ENCODE data around the gene UNC5C.

UNC5C gene

GRCh38 chr4:95197353-95197752, 351.4 kb downstream of the UNC5C start:
- Histone ChIP-seq H3K4me3 (ENCODE audit: low read depth, low read length) (no peak overlapping the region), H3K27me3 (ENCODE audit: control insufficient read depth, insufficient read depth, low read length) (no peaks in the 10 kb centered on the region), H3K4me1 (ENCODE audit: control insufficient read depth, insufficient read depth, low read length) (no peaks in the 10 kb centered on the region), H3K9me3 (ENCODE audit: control insufficient read depth, insufficient read depth, low read length) (no peaks in the 10 kb centered on the region), H3K9ac (ENCODE audit: low read depth, low read length) (no peak overlapping the region), H3K36me3 (ENCODE audit: control insufficient read depth, insufficient read depth, low read length) (no peaks in the 10 kb centered on the region), H3K27ac (ENCODE audit: low read depth, low read length) (no peak overlapping the region)

- H3K4me1 ChIP-seq (ENCODE audit: control insufficient read depth, insufficient read depth, low read length): no peaks in the 10 kb centered on the region
- no peaks in the 10 kb centered on the region for H3K27me3 ChIP-seq (ENCODE audit: control insufficient read depth, insufficient read depth, low read length)
- no peak overlapping the region for H3K4me3 ChIP-seq (ENCODE audit: low read depth, low read length)
- H3K27ac ChIP-seq (ENCODE audit: low read depth, low read length): no peak overlapping the region
- no peaks in the 10 kb centered on the region for H3K9me3 ChIP-seq (ENCODE audit: control insufficient read depth, insufficient read depth, low read length)
- H3K36me3 ChIP-seq (ENCODE audit: control insufficient read depth, insufficient read depth, low read length): no peaks in the 10 kb centered on the region
- no peak overlapping the region for H3K9ac ChIP-seq (ENCODE audit: low read depth, low read length)
Measured at GRCh38 chr4:95193391-95194224, 355.2 kb downstream of the UNC5C start.

- H3K4me1 ChIP-seq (ENCODE audit: control insufficient read depth, insufficient read depth, low read length): no peaks in the 10 kb centered on the region
- no peaks in the 10 kb centered on the region for H3K9me3 ChIP-seq (ENCODE audit: control insufficient read depth, insufficient read depth, low read length)
- no peak overlapping the region for H3K9ac ChIP-seq (ENCODE audit: low read depth, low read length)
- no peak overlapping the region for H3K27ac ChIP-seq (ENCODE audit: low read depth, low read length)
- H3K27me3 ChIP-seq (ENCODE audit: control insufficient read depth, insufficient read depth, low read length): no peaks in the 10 kb centered on the region
- H3K36me3 ChIP-seq (ENCODE audit: control insufficient read depth, insufficient read depth, low read length): no peaks in the 10 kb centered on the region
- no peak overlapping the region for H3K4me3 ChIP-seq (ENCODE audit: low read depth, low read length)
Measured at GRCh38 chr4:95191537-95191936, 357.2 kb downstream of the UNC5C start.

GRCh38 chr4:95190751-95191436, 357.9 kb downstream of the UNC5C start:
- H3K9ac ChIP-seq (ENCODE audit: low read depth, low read length): no peak overlapping the region
- H3K36me3 ChIP-seq (ENCODE audit: control insufficient read depth, insufficient read depth, low read length): no peaks in the 10 kb centered on the region
- no peak overlapping the region for H3K27ac ChIP-seq (ENCODE audit: low read depth, low read length)
- H3K4me1 ChIP-seq (ENCODE audit: control insufficient read depth, insufficient read depth, low read length): no peaks in the 10 kb centered on the region
- no peak overlapping the region for H3K4me3 ChIP-seq (ENCODE audit: low read depth, low read length)
- no peaks in the 10 kb centered on the region for H3K9me3 ChIP-seq (ENCODE audit: control insufficient read depth, insufficient read depth, low read length)
- no peaks in the 10 kb centered on the region for H3K27me3 ChIP-seq (ENCODE audit: control insufficient read depth, insufficient read depth, low read length)

- no peak overlapping the region for H3K4me3 ChIP-seq (ENCODE audit: low read depth, low read length)
- no peaks in the 10 kb centered on the region for H3K36me3 ChIP-seq (ENCODE audit: control insufficient read depth, insufficient read depth, low read length)
Measured at GRCh38 chr4:95188701-95189370, 359.9 kb downstream of the UNC5C start.

GRCh38 chr4:95186666-95187065, 362.1 kb downstream of the UNC5C start:
- no peaks in the 10 kb centered on the region for H3K36me3 ChIP-seq (ENCODE audit: control insufficient read depth, insufficient read depth, low read length)
- H3K9me3 ChIP-seq (ENCODE audit: control insufficient read depth, insufficient read depth, low read length): no peaks in the 10 kb centered on the region
- no peaks in the 10 kb centered on the region for H3K4me1 ChIP-seq (ENCODE audit: control insufficient read depth, insufficient read depth, low read length)
- no peak overlapping the region for H3K27ac ChIP-seq (ENCODE audit: low read depth, low read length)
- H3K9ac ChIP-seq (ENCODE audit: low read depth, low read length): no peak overlapping the region
- H3K4me3 ChIP-seq (ENCODE audit: low read depth, low read length): no peak overlapping the region
- no peaks in the 10 kb centered on the region for H3K27me3 ChIP-seq (ENCODE audit: control insufficient read depth, insufficient read depth, low read length)

More at GRCh38 chr4:95188701-95189370, 359.9 kb downstream of the UNC5C start:
- H3K9me3 ChIP-seq (ENCODE audit: control insufficient read depth, insufficient read depth, low read length): no peaks in the 10 kb centered on the region
- H3K4me1 ChIP-seq (ENCODE audit: control insufficient read depth, insufficient read depth, low read length): no peaks in the 10 kb centered on the region
- no peak overlapping the region for H3K9ac ChIP-seq (ENCODE audit: low read depth, low read length)
- H3K27me3 ChIP-seq (ENCODE audit: control insufficient read depth, insufficient read depth, low read length): no peaks in the 10 kb centered on the region
- H3K27ac ChIP-seq (ENCODE audit: low read depth, low read length): no peak overlapping the region

- no peaks in the 10 kb centered on the region for H3K27me3 ChIP-seq (ENCODE audit: control insufficient read depth, insufficient read depth, low read length)
- no peak overlapping the region for H3K4me3 ChIP-seq (ENCODE audit: low read depth, low read length)
- no peaks in the 10 kb centered on the region for H3K9me3 ChIP-seq (ENCODE audit: control insufficient read depth, insufficient read depth, low read length)
- H3K27ac ChIP-seq (ENCODE audit: low read depth, low read length): no peak overlapping the region
- H3K4me1 ChIP-seq (ENCODE audit: control insufficient read depth, insufficient read depth, low read length): peaks cover 10% of the 10 kb centered on the region
- H3K36me3 ChIP-seq (ENCODE audit: control insufficient read depth, insufficient read depth, low read length): no peaks in the 10 kb centered on the region
- H3K9ac ChIP-seq (ENCODE audit: low read depth, low read length): no peak overlapping the region
Measured at GRCh38 chr4:95183656-95184408, 364.9 kb downstream of the UNC5C start.

GRCh38 chr4:95181996-95182306, 366.8 kb downstream of the UNC5C start:
- H3K36me3 ChIP-seq (ENCODE audit: control insufficient read depth, insufficient read depth, low read length): no peaks in the 10 kb centered on the region
- no peak overlapping the region for H3K9ac ChIP-seq (ENCODE audit: low read depth, low read length)
- peaks cover 10% of the 10 kb centered on the region for H3K4me1 ChIP-seq (ENCODE audit: control insufficient read depth, insufficient read depth, low read length)
- peak overlapping the region; percentile 63 for H3K27ac ChIP-seq (ENCODE audit: low read depth, low read length)
- H3K27me3 ChIP-seq (ENCODE audit: control insufficient read depth, insufficient read depth, low read length): no peaks in the 10 kb centered on the region
- H3K9me3 ChIP-seq (ENCODE audit: control insufficient read depth, insufficient read depth, low read length): peaks cover 5% of the 10 kb centered on the region
- H3K4me3 ChIP-seq (ENCODE audit: low read depth, low read length): no peak overlapping the region

GRCh38 chr4:95181243-95181995, 367.4 kb downstream of the UNC5C start:
- Histone ChIP-seq H3K9ac (ENCODE audit: low read depth, low read length) (no peak overlapping the region), H3K27ac (ENCODE audit: low read depth, low read length) (peak overlapping the region; percentile 63), H3K4me3 (ENCODE audit: low read depth, low read length) (no peak overlapping the region), H3K36me3 (ENCODE audit: control insufficient read depth, insufficient read depth, low read length) (no peaks in the 10 kb centered on the region), H3K4me1 (ENCODE audit: control insufficient read depth, insufficient read depth, low read length) (peaks cover 10% of the 10 kb centered on the region), H3K9me3 (ENCODE audit: control insufficient read depth, insufficient read depth, low read length) (peaks cover 5% of the 10 kb centered on the region), H3K27me3 (ENCODE audit: control insufficient read depth, insufficient read depth, low read length) (no peaks in the 10 kb centered on the region)

- no peak overlapping the region for H3K4me3 ChIP-seq (ENCODE audit: low read depth, low read length)
- peaks cover 5% of the 10 kb centered on the region for H3K9me3 ChIP-seq (ENCODE audit: control insufficient read depth, insufficient read depth, low read length)
- peaks cover 10% of the 10 kb centered on the region for H3K4me1 ChIP-seq (ENCODE audit: control insufficient read depth, insufficient read depth, low read length)
- no peaks in the 10 kb centered on the region for H3K36me3 ChIP-seq (ENCODE audit: control insufficient read depth, insufficient read depth, low read length)
- H3K27me3 ChIP-seq (ENCODE audit: control insufficient read depth, insufficient read depth, low read length): no peaks in the 10 kb centered on the region
- peak overlapping the region; percentile 62 for H3K27ac ChIP-seq (ENCODE audit: low read depth, low read length)
- H3K9ac ChIP-seq (ENCODE audit: low read depth, low read length): no peak overlapping the region
Measured at GRCh38 chr4:95180531-95181242, 368.1 kb downstream of the UNC5C start.
